Mucosa of descending colon (tissue), 3 donors: ENCODE measurements around the gene DGKB. TPM values are rescaled to one million over a fixed set of nuclear protein-coding genes. Genes with fewer than 3 reads are reported as not detected.

Experiments
- ATAC-seq: fragments of 200-7000 bp; cut with Tn5 transposase; one replicate; pipeline ENCODE4 v1.9.1; 2020; ENCODE audit warnings: mild to moderate bottlenecking, moderate library complexity
- DNase-seq, 3 donors: peaks; one replicate each; pipeline ENCODE4 v3.0.0-alpha.2; 2020
- H3K36me3 ChIP-seq: fragments of 200-600 bp; one replicate; pipeline ENCODE4 v1.8.0; 2021; ENCODE audit warnings: low read depth, mild to moderate bottlenecking
- H3K4me1 ChIP-seq: fragments of 200-600 bp; one replicate; pipeline ENCODE4 v1.8.0; 2021; ENCODE audit warnings: low read depth, mild to moderate bottlenecking
- H3K4me3 ChIP-seq: fragments of 200-600 bp; one replicate; pipeline ENCODE4 v1.8.0; 2021; ENCODE audit warnings: mild to moderate bottlenecking
- H3K9me3 ChIP-seq: fragments of 200-600 bp; one replicate; pipeline ENCODE4 v1.8.0; 2021; ENCODE audit warnings: mild to moderate bottlenecking
- CTCF ChIP-seq: fragments of 200-600 bp; IDR thresholded peaks from one replicate; pipeline ENCODE4 v1.8.0; 2022; ENCODE audit warnings: antibody characterized with exemption, mild to moderate bottlenecking
- intact Hi-C, 2 donors: fragments of 100-400 bp; cut with DNase I in 1 of 2; cut with micrococcal nuclease in 1 of 2; formaldehyde crosslinking; loops; one replicate each; pipeline versions ENCODE4 v1.11.0 to v1.11.1; 2022; cut with DNase I, micrococcal nuclease
- total RNA-seq, 3 donors: library from RNA; stranded (reverse); fragmentation: NEBNext Ultra II Directional in 2 of 3; extraction: Animal tissue kit (Norgen Biotek cat#: 25700) in 2 of 3; gene quantifications; one replicate each; pipeline versions ENCODE4 v1.2.1 to v1.2.4, GENCODE V29; 2021 to 2023
- donor health status: DM: no; HTN: no; CAD: no; lungs with moderate emphysema.
- donor health status: DM: no; HTN: no; CAD: no.
- donor health status: DM: no; HTN: yes; CAD: no.

DGKB gene
- total RNA-seq, 3 donors from 2014 or later: 0.19 to 5.6 (median 0.78) TPM

- H3K9me3 ChIP-seq: no peaks in the 10 kb centered on the region
- H3K4me3 ChIP-seq: no peak overlapping the region
- intact Hi-C loops: no loop called here
- DNase-seq: no peak
- ATAC-seq: no peak
- H3K4me1 ChIP-seq: no peaks in the 10 kb centered on the region
- TF ChIP-seq CTCF: no peak
- no peaks in the 10 kb centered on the region for H3K36me3 ChIP-seq
Observed at GRCh38 chr7:14407246-14408015, 495.1 kb downstream of the DGKB start.

- ATAC-seq: no peak
- H3K36me3 ChIP-seq: no peaks in the 10 kb centered on the region
- intact Hi-C loops: no loop called here
- H3K9me3 ChIP-seq: no peaks in the 10 kb centered on the region
- no peaks in the 10 kb centered on the region for H3K4me1 ChIP-seq
- no peak overlapping the region for H3K4me3 ChIP-seq
- DNase-seq: no peak
- no peak for TF ChIP-seq CTCF
Observed at GRCh38 chr7:14403587-14403986, 499.0 kb downstream of the DGKB start.

- Histone ChIP-seq H3K36me3 (no peaks in the 10 kb centered on the region), H3K4me3 (no peak overlapping the region), H3K4me1 (no peaks in the 10 kb centered on the region), H3K9me3 (no peaks in the 10 kb centered on the region)
- TF ChIP-seq CTCF: no peak
- intact Hi-C loops: no loop called here
- ATAC-seq (no peak), DNase-seq (no peak)
Observed at GRCh38 chr7:14400271-14400670, 502.3 kb downstream of the DGKB start.

GRCh38 chr7:14398526-14398925 is 504.0 kb downstream of the DGKB start:
- TF ChIP-seq CTCF: no peak
- H3K9me3 ChIP-seq: no peaks in the 10 kb centered on the region
- H3K4me3 ChIP-seq: no peak overlapping the region
- no peaks in the 10 kb centered on the region for H3K36me3 ChIP-seq
- DNase-seq (no peak), ATAC-seq (no peak)
- intact Hi-C loops: no loop called here
- H3K4me1 ChIP-seq: no peaks in the 10 kb centered on the region

GRCh38 chr7:14395860-14396259 is 506.7 kb downstream of the DGKB start:
- H3K9me3 ChIP-seq: no peaks in the 10 kb centered on the region
- no peak for ATAC-seq
- H3K4me3 ChIP-seq: no peak overlapping the region
- DNase-seq: no peak
- intact Hi-C loops: no loop called here
- no peak for TF ChIP-seq CTCF
- no peaks in the 10 kb centered on the region for H3K4me1 ChIP-seq
- no peaks in the 10 kb centered on the region for H3K36me3 ChIP-seq
